Hepatocyte (in vitro differentiated cells): ENCODE results near the gene MKI67.

Experiments
- CTCF ChIP-seq: fragments of 200-600 bp; sonication (generic); IDR thresholded peaks from 2 replicates; pipeline ENCODE4 v1.5.1; 2016; ENCODE audit warnings: antibody characterized with exemption, mild to moderate bottlenecking; ENCODE audit not compliant: poor library complexity
- EZH2 ChIP-seq: fragments of 200-600 bp; sonication (generic); IDR thresholded peaks from 2 replicates; pipeline ENCODE4 v1.6.1; 2016; ENCODE audit warnings: antibody characterized with exemption, mild to moderate bottlenecking, borderline replicate concordance
- EZH2phosphoT487 ChIP-seq: fragments of 200-600 bp; sonication (generic); IDR thresholded peaks from one replicate; pipeline ENCODE4 v1.6.1; 2018; ENCODE audit warnings: antibody characterized with exemption, mild to moderate bottlenecking, low read depth, moderate library complexity; ENCODE audit not compliant: unreplicated experiment, severe bottlenecking

DNA sequence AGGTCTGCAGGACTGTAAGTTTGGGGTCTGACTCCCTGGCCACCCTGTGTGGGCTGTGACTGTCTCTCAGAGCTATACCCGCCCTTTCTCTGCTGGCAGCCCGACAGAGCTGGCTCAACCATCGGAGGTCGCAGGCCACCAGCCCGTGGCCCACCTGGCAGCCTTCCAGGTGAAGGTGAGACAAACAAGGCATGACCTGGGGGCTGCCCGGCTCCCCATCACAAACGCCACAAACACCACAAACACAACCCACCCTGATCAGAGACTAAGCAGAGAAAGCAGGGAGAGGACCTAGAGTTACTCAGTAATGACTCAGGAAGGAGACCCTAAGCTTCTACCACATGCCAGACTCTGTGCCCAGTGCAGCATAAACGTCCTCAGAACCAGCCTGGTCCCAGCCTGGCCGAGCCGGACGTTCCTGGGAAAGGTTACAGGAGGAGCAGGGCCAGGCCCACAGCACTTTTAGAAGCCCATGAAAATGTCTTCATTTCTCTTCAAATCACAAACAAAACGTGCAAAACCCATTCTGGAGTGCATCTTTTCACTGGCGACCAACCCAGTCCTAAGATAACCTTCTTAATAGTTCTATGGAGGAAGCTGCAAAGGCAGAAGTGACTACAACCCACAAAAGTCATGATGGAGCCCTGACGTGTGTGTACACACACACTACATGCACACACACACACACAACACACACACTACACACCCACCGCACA is 66.8 kb downstream of the MKI67 start:
- TF ChIP-seq CTCF (no peak), EZH2 (no peak), EZH2phosphoT487 (no peak)
